K562 (cell line): ENCODE results near the gene KIF26B.

Experiments
- CTCF ChIP-seq, 3 experiments: IDR thresholded peaks in 2 of 3; conservative IDR thresholded peaks in 1 of 3; 2 replicates each; pipeline ENCODE4 v1.5.1; 2011 to 2012; ENCODE audit warnings: low read length in 3 of 3, mild to moderate bottlenecking in 3 of 3, control low read depth in 2 of 3, improper control_type of control experiment in 1 of 3, inconsistent platforms in 1 of 3, low read depth in 1 of 3, mixed read lengths in 1 of 3, moderate library complexity in 1 of 3; ENCODE audit not compliant: insufficient read depth in 2 of 3
- KAT2B ChIP-seq: IDR thresholded peaks from one replicate; pipeline ENCODE4 v1.6.1; 2012; ENCODE audit warnings: low read depth, mild to moderate bottlenecking, control low read depth, inconsistent platforms, low read length, moderate library complexity
- NCOA1 ChIP-seq: fragments of 450-650 bp; IDR thresholded peaks from 2 replicates; pipeline ENCODE4 v1.6.1; 2016; ENCODE audit warnings: low read depth
- NR3C1 ChIP-seq: sonication (generic); formaldehyde crosslinking; IDR thresholded peaks from 2 replicates; pipeline ENCODE4 v1.8.1; 2022; ENCODE audit warnings: missing genetic modification reagents
- POLR2A ChIP-seq: fragments of 450-650 bp; conservative IDR thresholded peaks from 2 replicates; pipeline ENCODE4 v1.6.1; 2016
- POLR2AphosphoS5 ChIP-seq: IDR thresholded peaks from 2 replicates; pipeline ENCODE4 v1.6.1; 2011; ENCODE audit warnings: mild to moderate bottlenecking, low read depth, low read length, moderate library complexity; ENCODE audit not compliant: control insufficient read depth, insufficient read depth
- REST ChIP-seq, 2 experiments: fragments of 450-650 bp; formaldehyde crosslinking in 1 of 2; IDR thresholded peaks; 2 replicates each; pipeline versions ENCODE4 v1.4.0 to v1.6.1; 2014 to 2020; ENCODE audit warnings: mild to moderate bottlenecking in 2 of 2, borderline replicate concordance in 1 of 2, low read depth in 1 of 2
- USF2 ChIP-seq: sonication (generic); formaldehyde crosslinking; IDR thresholded peaks from 2 replicates; pipeline ENCODE4 v1.5.0; 2020; ENCODE audit warnings: missing genetic modification reagents
- ZNF274 ChIP-seq: IDR thresholded peaks from 2 replicates; pipeline ENCODE4 v1.6.1; 2011; ENCODE audit warnings: low read depth, mild to moderate bottlenecking, low read length, moderate library complexity, borderline replicate concordance
- ZZZ3 ChIP-seq: fragments of 450-650 bp; IDR thresholded peaks from 2 replicates; pipeline ENCODE4 v1.6.1; 2016; ENCODE audit warnings: antibody characterized with exemption, mild to moderate bottlenecking, moderate library complexity
- TF ChIP-seq, protein P1 (sequence below), 2 experiments: IDR thresholded peaks in 1 of 2; conservative IDR thresholded peaks in 1 of 2; 2 replicates each; pipeline ENCODE4 v1.6.1; 2016; ENCODE audit warnings: low read depth in 2 of 2, mild to moderate bottlenecking in 1 of 2, missing compliant biosample characterization in 1 of 2, missing genetic modification characterization in 1 of 2, moderate library complexity in 1 of 2

GRCh38 chr1:245645894-245646293 lies 491.1 kb downstream of the KIF26B start:
- TF ChIP-seq NR3C1 (CRISPR knock-in tag) (no peak), ZNF274 (no peak), POLR2AphosphoS5 (no peak), REST (IDR thresholded peaks at IDR 0.05; ENCODE audit: borderline replicate concordance) (no peak), REST (CRISPR knock-in tag; IDR thresholded peaks at IDR 0.05; ENCODE audit: low read depth) (no peak), POLR2A (no peak), ZZZ3 (no peak), KAT2B (no peak), USF2 (no peak), CTCF (IDR thresholded peaks at IDR 0.05 in 2 of 3, conservative IDR thresholded peaks at IDR 0.05 in 1 of 3; ENCODE audit: insufficient read depth in 2 of 3, low read depth in 1 of 3, low read length in 3 of 3) (no peak), NCOA1 (no peak)
- TF ChIP-seq, protein P1, sequence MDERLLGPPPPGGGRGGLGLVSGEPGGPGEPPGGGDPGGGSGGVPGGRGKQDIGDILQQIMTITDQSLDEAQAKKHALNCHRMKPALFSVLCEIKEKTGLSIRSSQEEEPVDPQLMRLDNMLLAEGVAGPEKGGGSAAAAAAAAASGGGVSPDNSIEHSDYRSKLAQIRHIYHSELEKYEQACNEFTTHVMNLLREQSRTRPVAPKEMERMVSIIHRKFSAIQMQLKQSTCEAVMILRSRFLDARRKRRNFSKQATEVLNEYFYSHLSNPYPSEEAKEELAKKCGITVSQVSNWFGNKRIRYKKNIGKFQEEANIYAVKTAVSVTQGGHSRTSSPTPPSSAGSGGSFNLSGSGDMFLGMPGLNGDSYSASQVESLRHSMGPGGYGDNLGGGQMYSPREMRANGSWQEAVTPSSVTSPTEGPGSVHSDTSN (CRISPR knock-in tag; IDR thresholded peaks at IDR 0.05; ENCODE audit: low read depth) = no peak
- TF ChIP-seq, protein P1 (tag; conservative IDR thresholded peaks at IDR 0.05; ENCODE audit: low read depth) = no peak
